ENCODE measurements around the gene YIPF7.

YIPF7 gene

GRCh38 chr4:44651425-44651824 is at the start of gene YIPF7:
TSS of gene YIPF7 (minus strand) at chr4:44651625. CDS start at chr4:44650100, 1,525 bp downstream.
- no peaks in the 10 kb centered on the region for H3K9me3 ChIP-seq (ENCODE audit: control insufficient read depth, low read length)
- no peaks in the 10 kb centered on the region for H3K36me3 ChIP-seq (ENCODE audit: control insufficient read depth, insufficient read depth, low read length)
- no peak within 1 kb of the TSS for H3K4me3 ChIP-seq (ENCODE audit: low read length)
- no peaks in the 10 kb centered on the region for H3K4me1 ChIP-seq (ENCODE audit: control insufficient read depth, insufficient read depth, low read length)
- H3K9ac ChIP-seq (ENCODE audit: low read length): no peak within 1 kb of the TSS
- H3K27me3 ChIP-seq (ENCODE audit: control insufficient read depth, insufficient read depth, low read length): no peaks in the 10 kb centered on the region

GRCh38 chr4:44701037-44701436 is 49.6 kb upstream of the YIPF7 start:
- peaks cover 5% of the 10 kb centered on the region for H3K36me3 ChIP-seq (ENCODE audit: control insufficient read depth, insufficient read depth, low read length)
- no peaks in the 10 kb centered on the region for H3K27me3 ChIP-seq (ENCODE audit: control insufficient read depth, insufficient read depth, low read length)
- no peaks in the 10 kb centered on the region for H3K9me3 ChIP-seq (ENCODE audit: control insufficient read depth, low read length)

GRCh38 chr4:44700427-44700826 is 49.0 kb upstream of the YIPF7 start:
- H3K4me3 ChIP-seq (ENCODE audit: low read length): no peak overlapping the region
- H3K9me3 ChIP-seq (ENCODE audit: control insufficient read depth, low read length): no peaks in the 10 kb centered on the region
- H3K4me1 ChIP-seq (ENCODE audit: control insufficient read depth, insufficient read depth, low read length): no peaks in the 10 kb centered on the region
- peaks cover 5% of the 10 kb centered on the region for H3K36me3 ChIP-seq (ENCODE audit: control insufficient read depth, insufficient read depth, low read length)
- no peak overlapping the region for H3K9ac ChIP-seq (ENCODE audit: low read length)
- H3K27me3 ChIP-seq (ENCODE audit: control insufficient read depth, insufficient read depth, low read length): no peaks in the 10 kb centered on the region

More at GRCh38 chr4:44701037-44701436, 49.6 kb upstream of the YIPF7 start:
- no peaks in the 10 kb centered on the region for H3K4me1 ChIP-seq (ENCODE audit: control insufficient read depth, insufficient read depth, low read length)
- H3K4me3 ChIP-seq (ENCODE audit: low read length): no peak overlapping the region
- no peak overlapping the region for H3K9ac ChIP-seq (ENCODE audit: low read length)

DNA sequence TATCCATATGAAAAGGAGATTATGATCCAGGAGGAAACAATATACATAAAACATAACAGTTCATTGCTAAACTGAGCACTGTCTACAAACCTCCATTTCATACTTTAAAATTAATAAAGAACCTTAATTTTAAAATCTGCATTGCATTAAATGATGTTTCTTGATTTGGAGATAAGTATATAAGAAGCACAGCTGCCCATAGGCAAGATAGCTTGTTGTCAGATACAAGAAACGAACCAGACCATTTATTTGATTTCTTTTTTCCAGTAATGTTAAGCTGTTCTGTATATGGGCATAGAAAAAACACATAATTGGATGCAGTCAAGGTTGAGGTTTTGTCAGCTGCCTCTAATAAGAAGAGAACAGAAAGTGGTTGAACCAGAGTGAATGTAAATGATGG is 33.2 kb upstream of the YIPF7 start:
- Histone ChIP-seq H3K4me1 (ENCODE audit: control insufficient read depth, insufficient read depth, low read length) (no peaks in the 10 kb centered on the region), H3K27me3 (ENCODE audit: control insufficient read depth, insufficient read depth, low read length) (no peaks in the 10 kb centered on the region), H3K9me3 (ENCODE audit: control insufficient read depth, low read length) (no peaks in the 10 kb centered on the region), H3K36me3 (ENCODE audit: control insufficient read depth, insufficient read depth, low read length) (no peaks in the 10 kb centered on the region), H3K4me3 (ENCODE audit: low read length) (no peak overlapping the region), H3K9ac (ENCODE audit: low read length) (no peak overlapping the region)

DNA sequence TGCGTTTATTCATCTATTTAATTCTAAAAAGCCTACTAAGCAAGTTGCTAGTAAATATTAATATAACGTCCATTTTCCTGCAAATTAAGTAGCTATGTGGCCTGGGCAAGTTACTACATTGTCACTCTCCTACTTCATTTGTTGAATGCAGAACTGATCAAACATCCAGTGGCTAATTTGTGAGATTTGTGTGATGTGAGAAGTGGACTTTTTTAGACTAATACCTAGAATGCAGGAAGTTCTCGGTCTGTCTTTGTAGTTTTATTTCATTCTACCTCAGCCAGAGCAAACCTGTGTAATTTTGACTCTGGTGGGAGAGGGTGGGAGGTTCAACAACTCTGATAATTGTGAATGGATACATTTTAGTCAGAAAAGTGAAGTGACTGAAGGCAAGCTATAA is 27.6 kb upstream of the YIPF7 start:
- H3K36me3 ChIP-seq (ENCODE audit: control insufficient read depth, insufficient read depth, low read length): no peaks in the 10 kb centered on the region
- no peaks in the 10 kb centered on the region for H3K9me3 ChIP-seq (ENCODE audit: control insufficient read depth, low read length)
- H3K9ac ChIP-seq (ENCODE audit: low read length): peak overlapping the region; percentile 86
- H3K4me3 ChIP-seq (ENCODE audit: low read length): peak overlapping the region; percentile 73
- no peaks in the 10 kb centered on the region for H3K4me1 ChIP-seq (ENCODE audit: control insufficient read depth, insufficient read depth, low read length)
- H3K27me3 ChIP-seq (ENCODE audit: control insufficient read depth, insufficient read depth, low read length): no peaks in the 10 kb centered on the region

- H3K9me3 ChIP-seq (ENCODE audit: control insufficient read depth, low read length): no peaks in the 10 kb centered on the region
- no peaks in the 10 kb centered on the region for H3K27me3 ChIP-seq (ENCODE audit: control insufficient read depth, insufficient read depth, low read length)
- H3K4me3 ChIP-seq (ENCODE audit: low read length): peak within 1 kb of the TSS; percentile 73
- no peaks in the 10 kb centered on the region for H3K36me3 ChIP-seq (ENCODE audit: control insufficient read depth, insufficient read depth, low read length)
- no peaks in the 10 kb centered on the region for H3K4me1 ChIP-seq (ENCODE audit: control insufficient read depth, insufficient read depth, low read length)
- peak within 1 kb of the TSS; percentile 86 for H3K9ac ChIP-seq (ENCODE audit: low read length)
Observed at GRCh38 chr4:44678094-44679041, 26.9 kb upstream of the YIPF7 start, which contains the start of gene GUF1. TSS of gene GUF1 (plus strand) at chr4:44678420. CDS start at chr4:44678623, 203 bp downstream.

DNA sequence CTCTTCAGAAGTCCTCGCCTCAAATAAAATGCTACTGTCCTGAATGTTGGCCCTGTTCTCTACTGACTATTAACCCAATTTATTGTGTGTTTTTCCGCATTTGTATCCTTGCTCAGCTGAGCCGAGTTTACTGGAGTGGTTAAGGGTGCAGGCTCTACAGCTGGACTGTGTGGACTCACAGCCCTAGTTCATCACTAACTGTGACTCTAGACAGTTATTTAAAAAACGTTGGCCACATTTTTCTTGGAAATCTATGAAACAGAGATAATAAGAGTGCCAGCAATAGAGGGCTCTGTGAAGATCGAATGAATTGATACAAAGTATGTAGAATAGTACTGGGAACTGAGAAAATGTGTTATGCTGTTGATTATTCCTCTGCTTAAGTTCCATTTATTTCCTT is 23.9 kb upstream of the YIPF7 start:
- H3K36me3 ChIP-seq (ENCODE audit: control insufficient read depth, insufficient read depth, low read length): no peaks in the 10 kb centered on the region
- H3K9me3 ChIP-seq (ENCODE audit: control insufficient read depth, low read length): no peaks in the 10 kb centered on the region
- H3K9ac ChIP-seq (ENCODE audit: low read length): no peak overlapping the region
- no peak overlapping the region for H3K4me3 ChIP-seq (ENCODE audit: low read length)
- H3K4me1 ChIP-seq (ENCODE audit: control insufficient read depth, insufficient read depth, low read length): no peaks in the 10 kb centered on the region
- H3K27me3 ChIP-seq (ENCODE audit: control insufficient read depth, insufficient read depth, low read length): no peaks in the 10 kb centered on the region

- Histone ChIP-seq H3K27me3 (ENCODE audit: control insufficient read depth, insufficient read depth, low read length) (no peaks in the 10 kb centered on the region), H3K9ac (ENCODE audit: low read length) (no peak overlapping the region), H3K4me3 (ENCODE audit: low read length) (no peak overlapping the region), H3K4me1 (ENCODE audit: control insufficient read depth, insufficient read depth, low read length) (no peaks in the 10 kb centered on the region), H3K9me3 (ENCODE audit: control insufficient read depth, low read length) (no peaks in the 10 kb centered on the region), H3K36me3 (ENCODE audit: control insufficient read depth, insufficient read depth, low read length) (no peaks in the 10 kb centered on the region)
Observed at GRCh38 chr4:44674471-44674870, 23.0 kb upstream of the YIPF7 start.

DNA sequence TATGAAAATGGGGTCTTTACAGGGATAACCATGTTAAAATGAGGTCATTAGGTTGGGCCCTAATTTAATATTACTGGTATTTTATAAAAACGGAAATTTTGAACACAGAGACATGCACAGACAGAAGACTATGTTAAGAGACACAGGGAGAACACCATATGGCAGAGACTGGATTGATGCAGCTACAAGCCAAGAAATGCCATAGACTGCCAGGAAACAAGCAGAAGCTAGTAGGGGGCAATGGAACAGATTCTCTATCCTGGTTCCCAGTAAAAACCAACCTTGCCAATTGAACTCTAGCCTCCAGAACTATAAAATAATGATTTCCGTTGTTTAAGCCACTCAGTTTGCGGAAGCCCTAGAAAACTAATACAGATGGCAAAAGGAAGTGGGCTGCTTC is 20.2 kb upstream of the YIPF7 start:
- Histone ChIP-seq H3K4me1 (ENCODE audit: control insufficient read depth, insufficient read depth, low read length) (no peaks in the 10 kb centered on the region), H3K9ac (ENCODE audit: low read length) (no peak overlapping the region), H3K36me3 (ENCODE audit: control insufficient read depth, insufficient read depth, low read length) (no peaks in the 10 kb centered on the region), H3K9me3 (ENCODE audit: control insufficient read depth, low read length) (no peaks in the 10 kb centered on the region), H3K4me3 (ENCODE audit: low read length) (no peak overlapping the region), H3K27me3 (ENCODE audit: control insufficient read depth, insufficient read depth, low read length) (no peaks in the 10 kb centered on the region)

DNA sequence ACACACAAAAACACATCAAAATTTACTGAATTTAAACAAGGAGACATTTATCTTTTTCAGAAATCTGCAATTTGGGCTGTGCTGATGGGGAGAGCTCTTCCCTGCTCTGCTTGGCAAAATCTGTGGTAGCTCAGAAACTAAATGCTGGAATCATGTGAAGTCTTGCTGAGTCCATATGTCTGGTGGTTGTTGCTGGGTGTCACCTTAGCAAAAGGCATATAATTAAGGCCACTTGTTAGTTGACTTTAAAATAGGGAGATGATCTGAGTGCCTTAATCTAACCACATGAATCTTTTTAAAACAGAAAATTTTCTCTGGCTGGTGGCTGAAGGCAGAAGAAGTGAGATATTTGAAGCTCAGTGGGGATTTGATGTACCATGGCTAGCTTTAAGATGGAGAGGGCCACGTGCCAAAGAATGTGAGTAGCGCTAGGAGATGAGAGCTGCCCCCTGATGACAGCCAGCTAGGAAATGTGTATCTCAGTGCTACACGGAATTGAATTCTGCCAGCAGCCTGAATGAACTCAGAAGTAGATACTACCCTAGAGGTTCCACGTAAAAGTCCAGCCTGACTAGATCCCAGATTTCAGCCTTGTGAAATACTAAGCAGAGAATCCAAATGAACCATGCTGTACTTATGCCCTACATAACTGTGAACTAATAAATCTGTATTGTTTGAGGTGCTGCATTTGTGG is 19.2 kb upstream of the YIPF7 start:
- no peak overlapping the region for H3K9ac ChIP-seq (ENCODE audit: low read length)
- no peaks in the 10 kb centered on the region for H3K27me3 ChIP-seq (ENCODE audit: control insufficient read depth, insufficient read depth, low read length)
- no peaks in the 10 kb centered on the region for H3K9me3 ChIP-seq (ENCODE audit: control insufficient read depth, low read length)
- no peaks in the 10 kb centered on the region for H3K4me1 ChIP-seq (ENCODE audit: control insufficient read depth, insufficient read depth, low read length)
- H3K4me3 ChIP-seq (ENCODE audit: low read length): no peak overlapping the region
- no peaks in the 10 kb centered on the region for H3K36me3 ChIP-seq (ENCODE audit: control insufficient read depth, insufficient read depth, low read length)

DNA sequence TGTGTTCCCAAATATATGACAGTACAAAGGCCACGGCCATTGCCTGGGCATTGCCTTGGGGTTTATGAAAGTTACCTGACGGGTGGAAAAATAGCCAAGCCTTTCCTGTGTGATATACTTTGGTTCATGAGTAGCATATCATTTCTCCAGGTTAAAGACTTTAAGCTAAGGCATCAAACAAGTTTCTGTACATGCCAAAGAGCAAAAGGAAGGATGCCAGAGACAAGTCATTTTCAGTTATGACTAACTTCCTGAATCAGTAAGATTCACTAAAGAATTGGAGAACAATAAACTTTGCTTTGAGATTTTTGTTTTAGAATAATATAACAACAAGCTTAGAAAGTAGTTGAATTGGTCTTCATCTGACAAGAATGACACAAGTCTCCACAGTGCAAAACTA is 17.1 kb upstream of the YIPF7 start:
- H3K36me3 ChIP-seq (ENCODE audit: control insufficient read depth, insufficient read depth, low read length): no peaks in the 10 kb centered on the region
- H3K4me1 ChIP-seq (ENCODE audit: control insufficient read depth, insufficient read depth, low read length): no peaks in the 10 kb centered on the region
- H3K4me3 ChIP-seq (ENCODE audit: low read length): no peak overlapping the region
- no peak overlapping the region for H3K9ac ChIP-seq (ENCODE audit: low read length)
- no peaks in the 10 kb centered on the region for H3K27me3 ChIP-seq (ENCODE audit: control insufficient read depth, insufficient read depth, low read length)
- no peaks in the 10 kb centered on the region for H3K9me3 ChIP-seq (ENCODE audit: control insufficient read depth, low read length)

DNA sequence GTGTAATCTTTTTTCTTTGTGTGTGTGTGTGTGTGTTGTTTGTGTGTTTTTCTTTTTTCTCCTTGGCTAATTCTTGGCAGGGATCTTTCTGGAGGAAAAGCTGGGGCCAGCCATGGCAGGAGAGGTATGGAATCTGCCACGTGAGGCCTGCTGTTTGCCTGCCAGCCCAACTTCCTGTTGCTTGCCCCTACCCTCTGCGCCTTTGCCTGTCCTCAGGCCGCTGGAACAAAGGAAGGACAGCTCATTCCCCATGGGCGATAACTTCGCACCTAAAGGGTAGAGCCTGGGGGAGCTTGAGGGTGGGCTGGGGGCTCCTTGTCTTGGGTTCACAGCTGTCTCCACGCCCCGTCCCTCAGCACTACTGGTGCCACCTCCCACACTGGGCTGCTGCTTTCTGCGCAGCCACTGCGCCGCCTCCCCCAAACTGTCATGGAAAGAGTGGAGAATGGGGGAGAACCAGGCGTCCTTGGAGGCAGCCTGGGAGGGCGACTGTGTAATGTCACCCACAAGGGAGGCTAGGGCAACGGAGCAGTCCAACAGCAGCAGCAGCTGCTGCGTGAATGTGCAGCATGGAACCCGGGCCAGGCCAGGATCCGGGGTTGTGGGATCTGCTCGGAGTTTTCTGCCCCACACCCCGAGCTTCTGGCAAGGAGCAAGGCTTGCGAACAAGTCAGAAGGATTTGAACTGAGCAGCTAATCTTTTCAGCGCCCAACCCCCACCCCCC is 12.3 kb upstream of the YIPF7 start:
- no peak overlapping the region for H3K9ac ChIP-seq (ENCODE audit: low read length)
- H3K27me3 ChIP-seq (ENCODE audit: control insufficient read depth, insufficient read depth, low read length): no peaks in the 10 kb centered on the region
- no peaks in the 10 kb centered on the region for H3K36me3 ChIP-seq (ENCODE audit: control insufficient read depth, insufficient read depth, low read length)
- no peak overlapping the region for H3K4me3 ChIP-seq (ENCODE audit: low read length)
- H3K9me3 ChIP-seq (ENCODE audit: control insufficient read depth, low read length): no peaks in the 10 kb centered on the region
- H3K4me1 ChIP-seq (ENCODE audit: control insufficient read depth, insufficient read depth, low read length): no peaks in the 10 kb centered on the region

All from mucosa of stomach (tissue), 1 donor.